NCI-H1048 (cell line): ENCODE results near the gene PHF21B.
"Not testable (repeated sequence)": the region's sequence is repeated elsewhere in the genome, so short reads cannot be mapped to it uniquely, and the experiment has no call there.

ENCODE experiments used
- DNase-seq: peaks from one replicate; lab custom pipeline; 2025; lab: John Stamatoyannopoulos, UW

The PHF21B gene

DNA sequence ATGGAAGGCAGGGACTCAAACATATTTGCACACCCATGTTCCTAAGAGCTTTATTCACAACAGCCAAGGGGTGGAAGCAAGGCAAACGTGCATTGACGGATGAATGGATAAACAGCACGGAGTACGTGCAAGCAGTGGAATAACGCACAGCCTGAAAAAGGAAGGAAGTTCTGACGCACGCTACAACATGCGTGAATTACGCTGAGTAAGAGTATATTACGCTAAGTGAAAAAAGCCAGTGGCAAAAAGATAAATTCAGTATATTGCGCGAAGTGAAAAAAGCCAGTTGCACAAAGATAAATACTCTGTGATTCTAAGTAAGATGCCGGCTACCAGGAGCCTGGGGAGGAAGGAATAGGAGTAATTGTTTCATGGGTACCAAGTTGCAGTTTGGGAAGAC is 19.5 kb downstream of the PHF21B start:
- no peak for DNase-seq

DNA sequence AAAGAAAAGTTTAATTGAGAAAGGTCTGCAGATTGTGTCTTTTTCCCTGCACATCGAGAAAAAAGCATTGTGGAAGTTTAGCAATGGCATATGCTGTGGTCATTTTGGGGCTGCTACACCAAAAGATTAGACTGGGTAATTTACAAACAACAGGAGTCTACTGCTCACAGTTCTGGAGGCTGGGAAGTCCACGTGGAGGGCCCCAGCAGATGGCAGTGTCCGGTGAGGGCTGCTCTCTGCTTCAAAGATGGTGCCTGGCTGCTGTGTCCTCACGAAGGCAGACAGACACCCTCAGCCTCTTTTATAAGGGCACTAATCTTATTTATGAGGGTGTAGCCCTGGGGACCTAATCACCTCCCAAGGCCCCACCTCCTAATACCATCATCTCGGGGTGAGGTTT is 21.1 kb downstream of the PHF21B start:
- DNase-seq = no peak

DNA sequence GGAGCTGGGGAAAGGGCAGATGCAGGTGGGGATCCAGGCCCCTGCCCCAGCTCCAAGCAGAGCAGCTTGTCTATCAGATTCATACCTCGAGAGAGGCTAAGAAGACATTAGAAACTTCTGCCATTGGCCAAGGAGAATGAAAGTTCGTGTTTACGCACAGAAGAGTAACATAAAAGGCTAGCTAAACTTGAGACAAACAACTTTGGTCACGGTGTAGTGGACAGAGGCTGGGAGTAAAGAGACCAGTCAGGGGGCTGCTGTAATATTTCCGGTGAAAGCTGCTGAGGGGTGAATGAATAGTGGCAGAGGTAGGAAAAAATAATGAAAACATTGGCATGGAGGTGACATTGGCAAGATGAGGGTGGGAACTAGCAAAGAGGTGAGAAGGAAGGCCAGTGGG is 22.9 kb downstream of the PHF21B start:
- DNase-seq = no peak

DNA sequence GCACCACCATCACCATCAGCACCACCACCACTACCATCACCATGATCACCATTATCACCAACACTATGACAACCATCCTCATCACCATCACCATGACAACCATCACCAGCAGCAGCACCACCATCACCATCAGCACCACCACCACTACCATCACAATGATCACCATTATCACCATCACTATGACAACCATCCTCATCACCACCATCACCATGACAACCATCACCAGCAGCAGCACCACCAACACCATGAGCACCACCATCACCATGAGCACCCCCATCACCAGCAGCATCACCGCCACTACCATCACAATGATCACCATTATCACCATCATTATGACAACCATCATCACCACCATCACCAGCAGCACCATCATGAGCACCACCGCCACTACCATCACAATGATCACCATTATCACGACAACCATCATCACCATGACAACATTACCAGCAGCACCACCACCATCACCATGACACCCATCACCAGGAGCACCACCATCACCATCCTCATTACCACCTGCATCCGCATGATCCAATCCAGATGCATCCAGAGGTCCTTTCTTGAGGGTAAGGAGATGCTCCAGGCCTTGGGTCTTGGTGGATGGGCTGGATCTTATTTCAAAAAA is 23.8 kb downstream of the PHF21B start:
- DNase-seq = no peak

DNA sequence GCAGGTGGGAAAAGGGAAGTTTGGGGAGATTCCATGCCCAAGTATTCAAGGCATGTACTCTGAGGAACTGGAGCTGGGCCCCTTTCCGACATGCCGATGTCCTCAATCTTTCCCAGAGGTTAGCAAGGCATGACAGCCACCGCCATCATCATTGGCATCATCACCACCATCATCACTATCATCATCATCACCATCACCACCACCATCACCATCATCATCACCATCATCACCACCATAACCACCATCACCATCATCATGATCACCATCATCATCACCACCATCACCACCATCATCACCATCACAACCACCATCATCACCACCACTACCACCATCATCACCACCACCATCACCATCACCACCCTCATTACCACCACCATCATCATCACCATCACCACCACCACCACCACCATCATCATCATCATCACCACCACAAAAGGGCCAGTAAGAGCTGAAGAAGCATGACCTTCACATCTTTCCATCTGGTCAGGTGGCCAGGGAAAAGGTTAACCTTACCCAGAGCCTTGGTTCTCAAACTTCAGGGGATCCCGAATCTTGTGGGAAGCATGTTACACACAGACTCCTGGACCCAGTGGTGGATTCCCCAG is 25.8 kb downstream of the PHF21B start:
- DNase-seq = no peak

DNA sequence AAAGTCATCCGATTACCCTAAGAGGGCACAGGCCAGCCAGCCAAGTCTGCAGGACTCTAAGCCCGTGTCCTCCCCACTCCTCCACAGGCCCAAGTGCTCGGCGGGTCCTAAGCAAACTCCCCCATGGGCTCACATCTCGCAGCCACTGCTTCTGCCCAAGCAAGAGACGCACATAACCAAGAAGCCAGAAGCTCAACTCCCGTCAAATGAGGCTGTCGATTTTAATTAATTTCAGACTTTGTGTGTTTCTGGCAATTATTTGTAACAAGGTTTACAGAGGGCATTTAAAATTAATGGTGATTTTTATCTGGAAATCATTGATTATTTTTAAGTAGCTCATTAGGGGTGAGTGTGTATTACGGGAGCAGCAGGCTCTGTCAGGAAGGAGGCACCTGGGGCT is 27.4 kb downstream of the PHF21B start:
- no peak for DNase-seq

DNA sequence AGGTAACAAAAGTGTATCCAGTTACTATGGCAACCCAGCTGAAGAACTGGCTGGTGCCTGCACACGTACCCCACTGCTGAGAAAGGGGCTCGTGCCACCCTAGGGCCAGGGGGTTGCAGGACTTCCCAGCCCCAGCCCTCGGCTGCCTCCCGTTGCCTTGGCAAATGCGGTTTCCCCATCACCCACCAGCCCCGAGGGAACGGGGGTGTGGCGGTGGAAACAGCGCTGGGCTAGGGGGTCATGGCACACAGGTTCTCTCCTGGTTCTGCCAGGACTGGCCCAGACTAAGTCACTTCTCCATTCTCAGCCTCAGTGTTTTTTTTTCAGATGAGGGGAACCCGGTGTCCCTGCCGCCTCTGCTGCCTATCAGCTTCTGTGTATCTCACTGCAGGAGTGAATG is 27.9 kb downstream of the PHF21B start:
- DNase-seq = no peak

DNA sequence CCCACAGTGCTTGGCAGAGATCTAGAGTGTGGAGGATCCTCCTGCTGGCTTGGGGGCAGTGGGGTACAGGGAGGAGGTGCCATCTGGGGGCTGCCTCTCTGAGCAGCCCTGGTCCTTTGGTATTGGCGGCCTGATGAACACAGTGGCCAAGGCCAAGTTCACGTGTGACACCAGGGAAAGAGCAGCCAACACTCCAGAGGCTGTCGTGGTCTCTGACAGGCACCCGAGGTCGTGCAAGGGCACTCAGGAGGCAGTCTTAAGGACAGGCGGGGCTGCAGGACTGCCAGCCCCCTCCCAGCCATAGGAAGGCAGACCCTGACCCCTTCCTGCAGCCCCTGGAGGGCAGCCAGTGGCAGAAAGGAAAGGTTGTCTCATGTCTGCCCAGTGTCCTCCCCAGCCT is 30.7 kb downstream of the PHF21B start:
- DNase-seq = no peak

DNA sequence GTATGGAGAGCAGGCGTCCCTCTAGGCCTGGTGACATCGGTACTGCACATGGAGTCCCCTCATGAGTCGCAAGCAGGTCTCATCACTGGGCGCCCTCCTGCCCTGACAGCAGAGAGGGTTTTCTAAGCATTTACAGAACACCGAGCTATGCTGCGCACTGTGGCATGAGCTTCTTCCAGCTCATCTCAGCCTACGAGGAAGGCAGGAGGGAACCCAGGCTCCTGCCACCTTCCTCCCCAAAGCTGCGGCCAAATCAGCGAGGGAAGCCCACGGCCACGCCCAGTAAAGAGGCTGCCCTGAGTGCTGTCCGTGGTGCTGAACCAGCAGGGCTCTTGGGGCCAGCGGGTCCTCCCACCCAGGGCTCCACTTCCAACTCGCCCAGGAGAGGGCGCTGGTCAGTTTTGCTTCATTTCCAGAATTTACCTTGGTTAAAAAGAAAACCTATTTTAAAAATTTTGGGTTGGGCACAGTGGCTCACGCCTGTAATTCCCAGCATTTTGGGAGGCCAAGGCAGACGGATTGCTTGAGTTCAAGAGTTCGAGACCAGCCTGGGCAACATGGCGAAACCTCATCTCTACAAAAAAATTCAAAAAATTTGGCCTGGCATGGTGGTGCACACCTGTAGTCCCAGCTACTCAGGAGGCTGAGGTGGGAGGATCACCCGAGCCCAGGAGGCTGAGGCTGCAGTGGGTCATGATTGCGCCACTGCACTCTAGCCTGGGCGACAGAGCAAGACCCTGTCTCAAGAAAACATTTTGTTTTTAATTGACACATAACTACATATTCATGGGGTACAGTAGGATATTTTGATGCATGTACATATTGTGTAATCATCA is 34.2 kb downstream of the PHF21B start:
- DNase-seq = peak; percentile 87

DNA sequence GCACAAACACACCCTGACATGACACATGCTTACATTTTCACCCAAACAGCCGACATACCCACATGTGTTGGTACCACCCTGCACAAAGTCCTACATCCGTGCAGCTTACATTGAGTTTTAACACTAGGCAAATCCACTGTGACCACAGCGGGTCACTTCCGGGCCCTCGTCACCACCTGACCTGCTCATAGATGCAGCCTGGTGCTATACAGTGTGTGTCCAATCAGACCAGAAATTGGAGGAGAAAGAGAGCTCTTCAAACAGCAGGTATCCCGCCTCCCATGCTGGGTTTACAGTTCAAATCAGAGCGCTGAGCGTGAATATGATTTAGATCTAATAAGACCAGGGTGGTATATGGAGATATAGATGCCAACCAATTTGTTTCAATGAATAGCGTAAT is 35.4 kb downstream of the PHF21B start:
- DNase-seq = no peak

DNA sequence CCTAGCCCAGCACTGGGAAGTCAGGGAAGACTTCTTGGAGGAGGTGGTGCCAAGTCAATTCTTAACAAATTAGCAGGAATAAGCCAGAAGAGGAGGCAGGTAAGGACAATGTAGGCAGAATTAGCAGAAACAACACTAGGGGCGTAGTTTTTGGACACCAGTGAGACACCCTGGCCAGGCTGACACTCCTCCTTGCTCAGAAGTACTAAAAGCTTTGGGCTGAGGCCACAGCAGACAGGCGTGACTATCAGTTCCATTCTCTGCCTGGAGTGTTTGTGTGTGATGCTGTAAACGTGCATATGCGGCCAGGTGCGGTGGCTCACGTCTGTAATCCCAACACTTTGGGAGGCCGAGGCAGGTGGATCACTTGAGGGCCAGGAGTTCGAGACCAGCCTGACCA is 36.0 kb downstream of the PHF21B start:
- DNase-seq = no peak

DNA sequence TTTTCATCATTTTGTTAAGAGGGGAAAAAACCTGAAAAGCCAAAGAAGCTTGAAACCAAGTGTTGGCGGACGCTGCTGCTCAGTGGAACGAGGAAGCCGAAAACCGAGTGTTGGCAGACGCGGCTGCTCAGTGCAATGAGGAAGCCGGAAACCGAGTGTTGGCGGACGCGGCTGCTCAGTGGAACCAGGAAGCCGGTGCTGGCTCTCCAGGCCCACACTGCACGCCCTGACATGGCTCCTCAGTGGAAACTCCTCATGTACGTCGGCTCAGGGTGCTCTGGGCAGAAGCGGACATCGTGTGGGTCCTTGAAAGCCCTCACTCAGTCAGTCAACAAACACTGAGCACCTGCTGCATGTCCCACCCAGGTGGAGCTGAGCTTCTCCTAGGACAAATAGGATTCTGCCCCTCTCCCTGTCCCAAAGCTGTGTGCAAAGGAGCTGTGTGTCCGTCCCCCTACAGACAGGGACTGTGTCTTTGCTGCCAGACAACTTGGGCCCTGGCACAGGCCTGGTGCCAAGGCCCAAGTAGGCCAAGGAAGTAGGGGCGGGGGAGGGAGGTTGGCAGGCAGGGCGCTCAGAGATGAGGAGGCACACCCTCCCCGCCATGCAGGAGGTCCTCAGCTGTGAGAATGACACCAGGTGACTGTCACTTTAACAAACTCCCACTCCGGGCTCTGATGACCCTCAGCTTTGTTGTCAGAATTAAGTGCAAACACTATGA is 37.3 kb downstream of the PHF21B start:
- no peak for DNase-seq

DNA sequence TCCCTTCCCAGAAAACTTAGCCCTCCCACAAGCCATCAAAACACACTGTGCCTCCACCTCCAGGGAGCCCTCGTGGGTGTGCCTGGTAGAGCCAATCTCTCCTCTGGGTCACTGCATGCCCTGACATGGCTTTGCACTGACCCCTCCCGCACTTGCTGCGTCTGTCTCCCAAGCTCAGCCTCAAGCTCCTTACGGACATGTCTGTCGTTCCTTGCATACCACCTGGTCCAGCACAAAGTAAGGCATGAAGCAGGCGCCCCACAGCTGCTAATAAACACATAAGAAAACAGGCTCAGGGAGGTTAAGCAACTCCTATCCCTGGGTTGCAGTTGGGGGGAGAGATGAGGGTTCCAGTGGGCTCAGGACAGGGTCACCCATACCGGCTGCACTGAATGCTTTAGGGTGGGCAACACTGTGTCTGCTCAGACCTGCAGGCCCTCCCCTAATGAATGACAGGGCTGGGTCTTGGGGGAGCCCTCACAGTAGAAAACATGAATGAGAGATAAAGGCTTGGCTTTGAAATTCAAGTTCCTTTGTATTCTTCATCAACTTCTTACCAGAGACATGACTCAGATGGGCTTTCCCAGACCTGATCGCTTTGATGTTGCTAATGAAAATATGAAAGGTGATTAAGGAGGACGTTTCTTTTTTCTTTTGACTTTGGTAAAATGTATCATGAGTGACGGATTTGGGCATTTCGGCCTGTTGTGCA is 38.0 kb downstream of the PHF21B start:
- DNase-seq = no peak

DNA sequence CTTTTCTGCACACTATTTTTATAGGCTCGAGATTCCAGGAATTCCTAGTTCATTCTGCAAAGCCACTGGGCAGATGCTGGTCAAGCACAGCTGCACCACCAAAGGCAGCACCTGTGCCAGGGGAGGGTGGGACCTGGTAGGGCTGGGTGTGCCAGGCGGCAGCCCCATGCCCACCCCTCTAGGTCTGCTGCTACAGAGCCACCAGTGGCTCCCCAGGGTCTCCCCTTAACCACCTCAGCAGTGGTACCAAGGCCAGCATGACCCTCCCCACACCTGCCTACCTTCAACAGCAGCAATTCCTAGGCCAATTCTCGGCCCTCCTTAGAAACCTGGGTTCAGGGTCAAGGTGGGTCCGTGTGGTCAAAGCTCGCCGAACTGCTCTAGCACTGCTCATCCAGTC is 39.5 kb downstream of the PHF21B start:
- no peak for DNase-seq

DNA sequence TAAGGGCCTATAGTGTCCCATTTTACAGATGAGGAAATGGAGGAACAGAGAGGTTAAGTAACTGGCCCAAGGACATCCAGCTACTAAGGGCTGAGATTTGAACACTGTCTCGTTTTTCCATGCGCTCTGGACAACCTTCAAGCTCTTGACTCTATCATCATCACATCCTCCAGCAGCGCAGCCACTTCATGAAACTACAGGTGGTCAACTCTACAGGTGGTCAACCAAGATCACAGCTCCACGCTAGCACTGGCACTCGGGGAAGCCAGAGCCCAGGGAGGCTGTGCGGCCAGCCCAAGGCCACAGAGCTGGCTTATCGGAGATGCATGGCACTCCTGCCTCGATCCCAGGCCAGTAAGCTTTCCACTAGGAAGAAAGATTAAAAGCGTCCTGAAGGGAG is 40.0 kb downstream of the PHF21B start:
- no peak for DNase-seq

DNA sequence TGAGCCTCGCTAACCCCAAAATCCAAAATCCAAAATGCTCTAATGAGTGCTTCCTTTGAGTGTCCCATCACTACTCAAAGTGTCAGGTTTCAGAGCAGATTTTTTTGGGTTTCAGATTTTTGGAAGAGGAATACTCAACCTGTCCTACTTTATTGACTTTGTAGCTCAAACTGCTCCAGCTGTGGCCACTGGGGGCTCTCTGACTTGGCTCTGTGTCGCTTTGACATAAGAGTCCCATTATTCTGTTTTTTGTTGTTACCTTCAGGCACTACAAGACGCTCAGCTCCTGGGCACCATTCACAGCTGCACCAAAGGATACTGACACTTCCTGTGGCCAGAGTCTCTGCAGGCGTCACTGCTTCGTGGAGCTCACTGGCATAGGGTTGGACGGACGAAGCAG is 41.1 kb downstream of the PHF21B start:
- DNase-seq = no peak

DNA sequence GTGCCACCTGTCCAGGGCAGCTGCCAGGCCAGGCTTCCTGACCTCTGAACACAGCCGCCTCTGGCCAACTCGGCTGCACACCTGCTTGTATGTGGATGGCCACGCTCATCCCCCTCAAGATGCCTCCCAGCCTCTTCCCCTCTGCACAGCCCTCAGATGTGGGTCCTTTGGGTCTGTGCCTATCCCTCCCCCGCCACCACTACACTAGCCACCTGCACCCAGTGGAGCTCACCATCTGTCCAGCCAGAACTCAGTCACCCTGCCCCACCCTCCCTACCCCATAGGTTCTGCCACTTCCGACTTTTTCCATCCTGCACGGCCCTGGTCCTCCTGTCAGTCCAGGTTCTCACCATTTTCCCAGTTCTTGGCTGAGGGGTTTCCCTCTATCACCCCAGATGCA is 44.6 kb downstream of the PHF21B start:
- no peak for DNase-seq

DNA sequence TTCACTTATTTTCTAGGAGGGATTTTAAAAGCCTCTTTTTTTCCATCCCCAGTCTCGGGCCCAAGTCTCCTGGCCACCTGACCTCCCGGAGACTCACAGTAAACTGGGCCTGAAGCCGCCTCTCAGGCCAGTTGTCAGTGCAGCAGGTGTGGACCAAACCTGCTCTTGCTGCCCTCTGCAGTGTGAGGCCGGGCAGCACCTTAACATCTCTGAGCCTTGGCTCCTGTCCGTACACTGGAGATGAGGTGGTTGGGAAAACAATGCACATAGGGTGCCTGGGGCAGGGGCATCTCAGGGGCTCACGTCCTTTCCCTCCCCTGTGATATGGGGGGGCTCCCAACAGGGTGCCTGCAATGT is 45.1 kb downstream of the PHF21B start:
- no peak for DNase-seq

DNA sequence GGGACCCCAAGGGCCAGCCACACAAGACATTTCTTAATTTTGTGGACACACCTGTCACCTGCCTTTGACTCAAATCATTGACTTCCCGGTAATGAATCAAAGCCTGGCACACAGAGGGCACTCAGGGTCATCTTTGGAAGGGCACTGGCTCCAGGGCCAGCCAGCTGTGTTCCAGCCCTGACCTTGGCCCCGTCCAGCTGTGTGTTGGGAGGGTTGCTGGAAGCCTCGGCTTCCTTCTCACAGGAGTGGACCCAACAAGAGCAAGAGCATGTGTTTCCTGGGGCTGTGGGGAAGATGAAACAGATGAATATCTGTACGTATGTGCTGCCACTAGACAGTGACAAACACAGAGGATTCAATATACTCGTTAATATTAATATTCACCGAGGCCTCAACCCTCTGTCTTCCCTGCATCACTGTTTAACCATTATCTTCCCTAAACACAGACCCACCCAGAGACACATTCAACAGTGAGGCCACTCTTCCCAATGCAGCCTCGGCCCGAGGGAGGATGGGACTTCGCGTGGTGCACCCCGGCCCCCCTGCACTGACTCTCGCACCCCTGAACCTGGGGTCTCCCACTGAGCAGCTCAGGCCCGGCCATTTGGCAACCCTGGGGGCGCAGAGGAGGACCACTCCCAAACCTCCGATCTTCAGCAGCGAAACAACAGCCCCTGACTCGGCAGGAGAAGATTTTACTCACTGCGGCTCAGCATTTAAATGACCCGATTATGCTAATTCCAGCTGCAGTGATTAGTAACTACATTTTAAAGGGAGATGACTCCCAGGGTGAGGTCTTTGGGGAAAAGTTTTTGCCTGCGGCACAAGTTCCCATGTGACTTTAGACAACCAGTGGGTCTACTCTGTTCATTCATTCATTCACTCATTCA is 45.7 kb downstream of the PHF21B start:
- no peak for DNase-seq

DNA sequence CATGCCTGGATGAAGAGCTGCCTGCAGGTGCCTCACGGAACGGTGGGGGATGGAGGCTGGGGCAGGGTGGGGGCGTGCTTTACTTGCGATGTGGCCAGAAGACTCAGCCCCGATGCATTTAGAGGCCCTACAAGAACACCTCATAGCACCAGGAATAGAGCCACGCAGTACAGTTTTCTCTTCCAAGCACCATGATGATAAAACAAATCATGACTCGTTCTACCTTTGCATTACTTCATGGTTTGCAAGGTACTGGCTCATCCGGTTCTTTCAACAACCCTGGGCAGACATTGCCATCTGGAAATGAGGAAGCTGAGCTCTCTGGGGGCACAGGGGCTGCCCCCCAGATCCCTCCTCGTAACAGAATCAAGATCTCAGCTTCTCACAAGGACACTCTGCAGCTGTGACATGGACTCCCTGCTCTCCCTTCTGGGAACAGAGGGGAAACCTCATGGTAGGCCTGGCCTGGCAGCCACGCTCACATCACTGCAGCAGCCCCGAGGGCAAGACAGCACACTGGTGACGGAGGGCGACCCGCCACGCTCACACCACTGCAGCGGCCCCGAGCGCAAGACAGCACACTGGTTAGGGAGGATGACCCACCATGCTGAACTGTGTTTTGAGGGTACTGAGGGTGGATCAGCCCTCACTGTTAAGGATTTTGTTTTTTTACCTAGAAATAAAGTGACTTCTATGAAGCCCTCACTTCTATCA is 46.9 kb downstream of the PHF21B start:
- DNase-seq = no peak

DNA sequence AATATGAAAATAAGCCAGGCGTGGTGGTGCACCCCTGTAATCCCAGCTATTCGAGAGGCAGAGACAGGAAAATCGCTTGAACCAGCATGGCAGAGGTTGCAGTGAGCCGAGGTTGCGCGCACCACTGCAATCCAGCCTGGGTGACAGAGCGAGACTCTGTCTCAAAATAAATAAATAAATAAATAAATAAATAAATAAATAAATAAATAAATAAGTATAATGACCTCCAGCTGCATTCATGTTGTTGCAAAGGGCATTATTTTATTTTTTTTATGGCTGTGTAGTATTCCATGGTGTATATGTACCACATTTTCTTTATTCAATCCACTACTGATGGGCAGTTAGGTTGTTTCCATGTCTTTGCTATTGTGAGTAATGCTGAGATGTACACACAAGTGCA is 48.1 kb downstream of the PHF21B start:
- not testable (repeated sequence) for DNase-seq
